GM21737 (cell line): ENCODE measurements around the gene EDA.
"Not testable (repeated sequence)": the region's sequence is repeated elsewhere in the genome, so short reads cannot be mapped to it uniquely, and the experiment has no call there.

Experiments used
- ATAC-seq: cut with Tn5 transposase; IDR thresholded peaks from one replicate; pipeline ENCODE4 v1.9.1; 2021; ENCODE audit warnings: mild to moderate bottlenecking, moderate library complexity; ENCODE audit not compliant: unreplicated experiment

EDA gene

GRCh38 chrX:69948276-69948797 is 332.4 kb downstream of the EDA start:
- ATAC-seq, result no peak

- no peak for ATAC-seq
Measured at GRCh38 chrX:69951753-69952152, 335.8 kb downstream of the EDA start.

DNA sequence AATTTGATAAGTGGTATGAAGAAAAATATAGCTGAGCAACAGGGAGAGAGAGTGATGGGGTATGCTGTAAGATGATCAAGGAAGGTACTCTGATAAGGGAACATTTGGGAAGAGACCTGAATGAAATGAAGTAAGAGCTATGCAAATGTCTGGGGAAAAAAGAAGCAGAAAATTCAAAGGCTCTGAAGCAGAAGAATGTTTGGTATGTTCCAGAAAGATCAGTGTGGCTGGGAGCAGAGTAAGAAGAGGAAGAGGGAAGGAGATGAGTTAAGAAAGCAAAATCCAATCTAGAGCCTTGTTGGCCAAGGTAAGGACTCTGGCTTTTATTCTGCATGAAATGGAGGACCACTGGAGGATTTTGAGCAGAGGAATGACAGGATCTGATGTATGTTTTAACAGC is 343.8 kb downstream of the EDA start:
- ATAC-seq, result no peak

DNA sequence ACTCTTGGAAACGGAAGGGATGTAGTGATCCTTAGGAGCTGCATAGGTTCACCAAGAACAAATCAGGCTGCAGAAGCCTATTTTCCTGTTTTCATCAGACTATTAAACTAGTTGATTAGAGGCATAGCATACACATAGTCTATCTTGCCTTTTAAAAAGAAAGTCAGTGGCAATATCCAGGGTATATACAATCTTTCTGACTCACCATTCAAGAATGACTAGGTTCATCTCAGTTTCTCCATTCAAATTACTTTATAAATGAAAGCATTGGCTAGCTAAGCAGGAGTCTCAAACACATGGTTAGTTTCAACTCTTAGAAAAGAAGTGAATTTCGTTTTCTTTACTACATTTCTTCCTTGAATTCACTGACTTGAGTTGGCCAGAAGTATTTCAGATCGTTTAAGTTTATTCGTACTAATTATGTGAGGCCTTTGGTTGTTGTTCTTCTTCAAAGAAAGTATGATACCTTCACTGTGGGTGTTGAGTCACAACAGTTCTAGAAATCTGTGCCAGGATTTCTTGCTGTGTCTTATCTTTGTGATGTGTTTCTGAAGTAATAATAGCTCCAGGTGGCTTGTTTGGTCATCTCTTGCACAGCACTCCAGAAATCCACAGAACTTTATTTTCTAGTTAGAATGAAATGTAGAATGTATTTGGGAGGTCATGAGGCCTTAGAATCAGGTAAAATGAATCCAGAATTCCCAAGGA is 345.6 kb downstream of the EDA start:
- ATAC-seq, result no peak

GRCh38 chrX:69968950-69969349 is 353.0 kb downstream of the EDA start:
- no peak for ATAC-seq

GRCh38 chrX:69969460-69969859 is 353.5 kb downstream of the EDA start:
- no peak for ATAC-seq

DNA sequence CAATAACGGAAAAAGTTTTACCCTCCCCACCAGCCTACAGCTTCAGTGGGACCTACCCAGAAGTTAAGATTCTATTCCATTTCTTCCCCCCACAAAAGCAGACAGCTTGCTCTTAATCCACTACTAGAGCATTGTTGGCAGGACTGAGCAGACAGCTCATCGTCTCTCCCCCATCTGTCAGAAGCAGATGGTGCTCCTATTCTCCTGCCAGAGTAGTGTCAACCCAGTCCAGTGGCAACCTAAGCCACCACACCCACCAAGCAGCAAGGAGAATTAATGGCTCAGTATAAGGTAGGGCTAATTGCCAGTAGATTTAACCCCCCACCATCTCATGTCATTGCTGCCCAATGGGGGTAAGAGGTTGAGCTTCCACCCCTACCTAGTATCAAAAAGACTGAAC is 371.8 kb downstream of the EDA start:
- ATAC-seq, result no peak

GRCh38 chrX:69988955-69989394 is 373.1 kb downstream of the EDA start:
- ATAC-seq, result no peak

GRCh38 chrX:69991685-69992084 is 375.8 kb downstream of the EDA start:
- ATAC-seq, result no peak

GRCh38 chrX:69993494-69993893 is 377.6 kb downstream of the EDA start:
- no peak for ATAC-seq

DNA sequence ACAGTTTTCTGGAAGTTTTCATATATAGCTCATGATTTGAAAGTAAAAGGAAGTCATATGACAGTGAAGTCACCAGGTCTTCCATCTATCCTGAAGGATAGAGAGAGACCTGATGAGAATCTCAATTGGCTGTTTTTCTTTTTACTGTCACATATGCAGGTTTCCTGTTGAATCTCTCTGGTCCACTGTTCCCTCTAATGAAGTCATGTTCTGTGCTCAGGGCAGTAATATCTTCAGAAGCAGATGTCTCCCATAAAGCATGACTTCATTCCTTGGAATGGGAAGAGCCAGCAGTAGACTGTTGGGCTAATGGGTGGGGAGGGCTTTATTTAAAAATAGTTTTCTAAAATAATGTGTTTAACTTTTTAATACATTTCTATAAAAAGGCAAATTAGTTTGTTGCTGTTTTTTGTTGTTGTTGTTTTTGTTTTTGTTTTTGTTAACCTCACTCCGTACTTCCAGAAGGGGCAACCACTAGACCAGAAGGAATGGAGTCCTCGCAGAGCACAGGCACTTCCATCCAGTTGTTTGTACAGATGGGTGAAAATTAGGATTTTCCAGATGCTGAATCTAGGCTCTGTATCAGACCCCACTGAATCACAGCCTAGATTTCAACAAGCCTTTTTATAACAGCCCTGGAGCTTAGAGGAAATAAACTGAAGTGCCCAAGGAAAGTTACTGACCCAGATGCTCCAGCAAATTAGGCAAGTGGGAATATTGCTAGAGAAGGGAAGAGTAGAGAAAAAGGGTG is 379.6 kb downstream of the EDA start:
- ATAC-seq, result no peak

DNA sequence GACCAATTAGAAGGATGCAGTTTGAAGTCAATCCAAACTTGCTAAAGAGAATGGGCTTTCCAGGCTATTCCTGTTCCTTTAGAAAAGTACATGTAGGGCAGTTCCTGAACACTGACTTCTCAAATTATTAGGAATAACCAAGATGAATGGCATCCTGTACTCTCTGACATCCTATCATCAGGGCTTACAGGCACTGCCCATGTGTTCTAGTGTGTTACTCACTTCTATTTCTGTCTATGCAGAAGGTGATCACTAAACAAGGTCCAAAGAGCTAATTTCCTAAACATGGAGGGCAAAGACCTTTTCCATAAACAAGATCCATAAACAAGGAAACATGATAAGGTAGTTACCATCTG is 380.2 kb downstream of the EDA start:
- ATAC-seq, result no peak

GRCh38 chrX:69998299-69998698 is 382.4 kb downstream of the EDA start:
- ATAC-seq, result not testable (repeated sequence)

DNA sequence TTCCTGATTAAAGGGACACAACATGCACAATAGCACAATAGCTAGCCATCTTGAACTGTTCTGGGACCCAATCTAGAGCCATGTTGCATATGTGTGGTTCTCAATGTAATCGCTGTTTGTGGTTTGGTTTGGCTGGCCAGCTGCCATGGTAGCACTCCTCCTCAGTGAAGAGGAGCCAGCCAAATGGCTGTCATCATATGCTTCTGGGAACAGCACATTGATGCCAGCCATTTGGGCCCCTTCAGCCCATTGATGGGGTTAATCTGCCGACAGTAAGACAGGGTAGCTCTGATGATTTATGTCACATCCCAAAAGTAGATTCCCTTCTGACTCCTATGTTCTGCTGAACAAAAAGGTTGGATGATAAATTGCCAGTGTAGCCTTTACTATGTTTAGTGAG is 385.4 kb downstream of the EDA start:
- ATAC-seq, result no peak

GRCh38 chrX:70001708-70002341 is 385.9 kb downstream of the EDA start:
- ATAC-seq, result no peak

GRCh38 chrX:70007946-70008345 is 392.0 kb downstream of the EDA start:
- no peak for ATAC-seq

DNA sequence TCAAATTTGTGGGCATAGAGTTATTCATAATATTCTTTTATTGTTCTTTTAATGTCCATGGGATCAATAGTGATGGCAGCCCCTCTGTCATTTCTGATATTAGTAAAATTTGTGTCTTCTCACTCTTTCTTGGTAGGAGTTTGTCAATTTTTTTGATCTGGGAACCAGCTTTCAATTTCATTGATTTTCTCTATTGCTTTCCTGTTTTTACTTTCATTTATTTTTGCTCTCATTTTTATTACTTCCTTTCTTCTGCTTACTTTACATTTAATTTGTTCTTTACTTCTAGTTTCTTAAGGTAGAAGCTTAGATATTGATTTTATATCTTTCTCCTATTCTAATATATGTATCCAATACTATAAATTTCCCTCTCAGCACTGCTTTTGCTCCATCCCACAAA is 393.1 kb downstream of the EDA start:
- no peak for ATAC-seq

DNA sequence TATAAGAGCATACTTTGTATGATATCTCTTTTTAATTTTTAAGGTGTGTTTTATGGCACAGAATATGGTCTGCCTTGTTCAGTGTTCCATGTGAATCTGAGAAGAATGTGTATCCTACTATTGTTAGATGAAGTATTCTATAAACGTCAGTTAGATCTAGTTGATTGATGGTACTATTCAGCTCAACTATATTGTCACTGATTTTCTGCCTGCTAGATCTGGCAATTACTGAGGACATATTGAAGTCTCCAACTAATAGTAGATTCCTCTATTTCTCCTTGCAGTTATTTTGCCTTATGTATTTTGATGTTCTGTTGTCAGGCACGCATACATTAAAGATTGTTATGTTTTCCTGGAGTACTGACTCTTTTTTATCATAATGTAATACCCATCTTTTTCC is 394.1 kb downstream of the EDA start:
- ATAC-seq, result no peak

DNA sequence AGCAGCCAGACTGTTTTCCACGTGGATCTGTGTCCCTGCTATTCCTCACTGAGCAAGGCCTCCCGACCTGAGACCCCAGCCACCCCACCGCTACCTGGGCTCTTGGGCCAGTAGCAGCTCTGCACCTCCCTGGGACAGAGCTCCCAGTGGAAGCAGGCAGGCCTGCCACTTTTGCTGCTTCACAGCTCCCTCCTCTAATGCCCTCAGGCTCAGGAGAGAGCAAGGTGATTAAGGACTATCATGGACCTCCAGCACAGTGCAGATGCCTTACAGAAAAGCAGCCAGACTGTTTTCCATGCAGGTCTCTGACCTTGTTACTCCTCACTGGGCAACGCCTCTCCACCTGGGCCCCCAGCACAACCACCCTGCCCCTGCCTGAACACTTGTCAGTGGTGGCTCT is 396.8 kb downstream of the EDA start:
- no peak for ATAC-seq

DNA sequence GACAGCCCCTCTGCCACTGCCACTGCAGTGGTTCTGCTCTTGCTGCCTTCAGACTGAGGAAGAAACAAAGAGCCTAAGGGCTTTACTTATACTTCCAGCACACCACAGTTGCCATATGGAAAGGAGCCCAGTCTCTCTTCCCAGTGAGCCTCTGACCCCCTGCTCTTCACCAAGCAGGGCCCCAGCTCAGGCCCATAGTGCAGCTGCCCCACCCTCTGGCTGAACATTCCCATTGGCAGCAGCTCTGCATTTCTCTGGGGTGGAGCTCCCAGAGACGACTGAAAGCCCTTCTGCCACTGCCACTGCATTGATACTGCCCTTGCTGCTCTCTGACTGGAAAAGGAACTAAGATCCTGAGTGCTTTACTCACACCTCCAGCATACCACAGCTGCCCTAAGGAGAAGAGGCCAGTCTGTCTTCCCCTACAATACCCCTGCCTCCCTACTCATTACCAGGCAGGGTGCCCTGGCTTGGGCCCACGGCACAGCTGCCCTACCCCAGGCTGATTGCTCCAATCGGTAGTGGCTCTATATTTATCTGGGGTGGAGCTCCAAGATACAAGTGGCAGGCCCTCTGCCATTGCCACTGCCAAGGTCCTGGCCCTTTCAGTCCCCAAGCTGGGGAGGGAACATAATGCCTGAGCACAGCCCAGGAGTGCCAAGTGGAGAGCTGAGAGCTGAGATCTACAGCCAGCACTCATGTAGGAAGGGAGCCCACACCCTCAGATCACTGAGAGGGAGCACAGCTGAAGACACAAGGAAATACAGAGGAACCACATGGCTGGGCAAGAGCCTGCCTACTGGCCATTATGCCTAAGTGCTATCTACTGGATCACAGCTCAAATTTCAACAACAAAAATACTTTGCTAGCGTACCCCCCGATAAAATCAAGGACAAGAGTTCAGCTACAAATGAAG is 397.8 kb downstream of the EDA start:
- no peak for ATAC-seq

DNA sequence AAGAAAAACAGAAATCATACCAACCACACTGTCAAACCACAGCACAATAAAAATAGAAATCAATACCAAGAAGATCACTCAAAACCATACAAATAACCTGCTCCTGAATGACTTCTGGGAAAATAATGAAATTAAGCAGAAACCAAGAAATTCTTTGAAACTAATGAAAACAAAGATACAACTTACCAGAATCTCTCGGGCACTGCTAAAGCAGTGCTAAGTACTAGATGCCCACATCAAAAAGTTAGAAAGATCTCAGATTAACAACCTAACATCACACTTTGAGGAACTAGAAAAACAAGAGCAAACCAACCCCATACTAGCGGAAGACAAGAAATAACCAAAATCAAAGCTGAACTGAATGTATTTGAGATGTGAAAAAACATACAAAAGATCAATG is 400.6 kb downstream of the EDA start:
- no peak for ATAC-seq
